HG03066 (cell line): ENCODE measurements around the gene LRRC36.
"Not testable (repeated sequence)": the region's sequence is repeated elsewhere in the genome, so short reads cannot be mapped to it uniquely, and the experiment has no call there.

Experiments used
- ATAC-seq: cut with Tn5 transposase; IDR thresholded peaks from one replicate; pipeline ENCODE4 v1.9.1; 2021; ENCODE audit warnings: low read depth; ENCODE audit not compliant: unreplicated experiment

LRRC36 gene

DNA sequence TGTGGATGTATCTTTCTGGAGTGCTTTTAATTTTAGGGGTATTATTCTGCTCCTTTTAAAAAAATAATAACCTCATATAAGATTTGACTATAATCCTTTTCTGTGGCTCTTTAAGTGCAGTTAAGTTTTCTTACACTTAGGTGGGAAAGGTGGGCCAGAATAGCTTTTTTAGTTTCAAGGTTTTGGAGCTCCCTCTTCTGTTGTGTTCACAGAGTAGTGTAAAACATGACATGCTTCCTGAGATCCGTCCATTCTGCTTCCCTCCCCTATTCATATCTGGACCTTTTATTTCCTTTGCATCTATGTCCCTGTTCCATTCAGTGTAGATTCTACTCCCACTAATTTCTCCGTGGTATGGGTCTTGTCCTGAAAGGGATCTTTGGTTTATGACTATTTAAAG, 12.8 kb downstream of the LRRC36 start:
- ATAC-seq: no peak

DNA sequence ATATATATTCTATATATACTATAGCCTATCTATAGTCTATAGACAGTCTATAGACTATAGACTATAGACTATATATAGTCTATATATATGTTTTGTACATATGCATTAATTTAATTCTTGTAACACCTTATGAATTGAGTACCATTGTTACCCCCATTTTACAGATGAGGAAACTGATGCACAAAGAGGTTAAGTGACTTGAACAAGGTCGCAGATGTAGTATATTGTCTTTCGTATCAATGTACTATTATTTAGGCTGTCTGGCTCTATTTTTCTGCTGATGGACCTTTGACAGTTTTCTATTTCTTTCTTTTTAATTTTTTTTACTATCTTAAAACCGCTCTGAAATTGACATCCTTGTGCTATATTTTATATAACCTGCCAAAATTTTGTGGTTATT, 14.6 kb downstream of the LRRC36 start:
- ATAC-seq: no peak

DNA sequence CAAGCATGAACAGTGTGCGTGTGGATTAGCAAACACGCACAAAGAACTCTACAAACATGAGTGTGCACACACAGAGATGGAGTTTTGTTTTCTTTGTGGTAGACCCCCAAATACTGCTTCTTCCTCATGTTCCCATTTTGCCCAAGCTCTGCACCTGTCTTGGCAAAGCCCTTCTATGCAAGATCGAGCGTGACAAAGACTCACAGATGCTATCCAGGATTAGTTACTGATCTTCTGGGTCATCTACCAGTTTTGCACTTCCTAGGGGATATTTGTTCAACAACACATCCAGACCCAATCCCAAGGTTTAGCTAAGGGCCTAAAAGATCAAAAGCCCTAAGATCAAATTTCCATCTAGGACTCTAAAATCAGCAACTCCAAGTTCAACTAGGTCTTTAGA, 16.0 kb downstream of the LRRC36 start:
- ATAC-seq: no peak

DNA sequence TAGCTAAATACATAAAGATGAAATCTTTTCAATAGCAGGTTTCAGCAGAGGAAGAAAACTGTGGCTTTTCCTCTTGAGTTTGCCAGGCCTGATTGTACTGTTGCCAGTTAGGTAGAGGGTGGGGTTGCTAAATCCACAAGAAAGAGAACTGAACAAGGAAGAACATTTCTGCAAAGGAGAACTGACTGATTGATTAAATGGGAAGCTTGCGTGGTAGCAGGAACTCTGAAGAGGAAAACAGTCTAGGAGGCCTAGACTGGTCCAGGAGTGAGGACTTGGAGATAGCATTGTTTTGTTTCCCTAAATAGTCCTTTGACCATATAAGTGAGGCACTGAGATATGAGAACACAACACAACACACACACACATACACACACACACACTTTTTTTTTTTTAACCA, 18.8 kb downstream of the LRRC36 start:
- no peak for ATAC-seq

DNA sequence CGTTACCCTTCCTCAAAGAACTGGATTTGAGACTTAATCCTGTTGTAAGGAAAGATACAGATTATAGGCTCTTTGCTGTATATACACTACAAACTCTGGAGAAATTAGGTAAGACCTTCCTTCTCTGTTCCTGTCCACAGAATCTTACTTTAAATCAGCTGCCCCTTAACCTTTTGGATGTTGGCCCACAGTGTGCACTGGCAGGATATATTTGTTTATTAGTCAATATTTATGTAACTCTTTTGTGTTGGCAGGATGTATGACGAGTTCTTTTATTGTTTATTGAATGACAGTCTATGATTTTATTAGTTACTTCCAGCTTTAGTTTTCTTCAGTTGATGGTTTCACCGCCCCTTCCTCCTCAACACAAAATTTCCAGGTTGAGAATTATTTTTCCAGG, 19.7 kb downstream of the LRRC36 start:
- no peak for ATAC-seq

DNA sequence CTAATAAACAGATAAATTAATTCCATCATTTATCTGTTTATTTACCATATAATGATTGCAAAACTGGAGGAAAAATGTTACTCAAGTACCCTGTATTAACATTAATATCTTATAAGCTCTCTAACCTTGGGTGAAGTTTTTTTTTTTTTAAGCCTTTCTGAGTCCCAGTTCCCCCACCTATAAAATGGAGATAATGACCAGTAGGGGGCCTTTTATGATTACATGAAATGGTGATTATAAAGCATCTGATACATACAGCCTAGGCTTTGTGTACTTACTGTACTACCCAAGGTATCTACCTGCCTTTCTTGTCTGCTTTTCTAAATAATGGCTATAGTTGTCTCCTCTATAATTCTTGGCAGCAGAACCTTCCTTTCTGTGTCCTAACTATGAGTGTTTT, 22.6 kb downstream of the LRRC36 start:
- ATAC-seq: no peak

DNA sequence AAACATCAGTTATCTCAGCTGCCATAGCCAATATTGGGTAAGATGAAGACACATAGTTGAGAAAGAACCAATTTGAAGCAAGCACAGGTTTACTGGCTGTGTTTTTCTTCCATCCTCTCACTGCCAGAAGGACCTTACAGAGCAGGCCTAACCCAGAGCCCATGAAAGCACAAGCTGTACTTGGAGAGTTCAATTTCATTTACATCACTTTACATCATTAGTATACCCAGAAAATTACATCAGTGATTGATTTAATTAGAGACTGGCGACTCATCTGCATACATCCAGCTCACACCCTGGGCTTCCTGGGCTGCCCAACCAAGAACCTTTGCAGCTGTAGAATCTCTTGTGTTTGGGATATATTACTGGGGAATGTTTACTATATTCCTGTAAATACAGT, 23.7 kb downstream of the LRRC36 start:
- ATAC-seq: no peak

DNA sequence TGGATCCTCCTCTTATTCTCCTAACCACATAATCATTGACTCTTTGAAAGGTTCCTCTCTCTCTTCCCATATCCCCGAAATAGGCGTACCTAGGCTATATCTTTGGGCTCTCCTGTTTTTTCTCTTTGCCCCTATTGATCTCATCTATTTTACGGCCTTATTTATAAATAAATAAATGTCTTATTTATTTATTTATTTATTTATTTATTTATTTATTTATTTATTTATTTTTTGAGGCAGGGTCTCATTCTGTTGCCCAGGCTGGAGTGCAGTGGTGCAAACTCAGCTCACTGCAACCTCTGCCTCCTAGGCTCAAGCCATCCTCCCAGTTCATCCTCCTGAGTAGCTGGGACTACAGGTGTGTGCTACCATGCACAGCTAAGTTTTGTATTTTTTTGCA, 25.8 kb downstream of the LRRC36 start:
- not testable (repeated sequence) for ATAC-seq

DNA sequence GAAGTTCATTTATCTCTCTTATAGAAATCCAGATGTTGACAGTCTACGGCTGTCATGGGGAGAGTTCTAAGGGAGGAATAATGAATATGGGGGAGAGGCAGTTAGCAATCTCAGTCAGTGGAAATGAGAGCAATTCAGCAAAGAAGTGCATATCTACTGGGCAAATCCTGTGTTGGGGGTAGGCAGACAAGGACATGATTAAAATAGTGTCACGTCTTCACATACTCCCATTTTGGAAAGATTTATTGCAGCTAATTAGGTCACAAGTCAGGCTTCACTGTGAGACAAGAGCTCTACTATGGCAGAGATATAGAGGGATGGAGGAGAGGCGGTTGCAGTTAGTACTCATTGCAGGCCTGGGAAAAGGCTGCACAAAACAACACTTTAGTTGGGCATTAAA, 29.8 kb downstream of the LRRC36 start:
- no peak for ATAC-seq

DNA sequence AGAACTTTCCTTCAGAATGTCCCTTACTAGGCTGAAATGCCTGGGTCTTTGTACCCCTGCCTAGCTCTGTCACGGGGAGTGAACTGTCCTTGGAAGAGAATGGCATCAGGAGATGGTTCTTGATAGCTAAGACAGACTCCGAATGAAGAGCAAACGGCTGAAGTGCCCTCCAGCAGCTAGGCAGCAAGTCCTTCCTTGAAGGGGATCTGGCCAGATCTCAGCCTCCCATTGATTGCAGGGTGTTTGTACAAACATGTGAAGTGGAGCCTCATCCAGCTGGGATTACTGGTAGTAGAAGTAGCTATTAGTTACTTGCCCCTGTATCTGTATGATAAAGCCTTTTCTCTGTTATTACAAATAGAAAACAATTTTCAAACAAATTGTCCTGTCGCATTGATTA, 30.9 kb downstream of the LRRC36 start:
- no peak for ATAC-seq

DNA sequence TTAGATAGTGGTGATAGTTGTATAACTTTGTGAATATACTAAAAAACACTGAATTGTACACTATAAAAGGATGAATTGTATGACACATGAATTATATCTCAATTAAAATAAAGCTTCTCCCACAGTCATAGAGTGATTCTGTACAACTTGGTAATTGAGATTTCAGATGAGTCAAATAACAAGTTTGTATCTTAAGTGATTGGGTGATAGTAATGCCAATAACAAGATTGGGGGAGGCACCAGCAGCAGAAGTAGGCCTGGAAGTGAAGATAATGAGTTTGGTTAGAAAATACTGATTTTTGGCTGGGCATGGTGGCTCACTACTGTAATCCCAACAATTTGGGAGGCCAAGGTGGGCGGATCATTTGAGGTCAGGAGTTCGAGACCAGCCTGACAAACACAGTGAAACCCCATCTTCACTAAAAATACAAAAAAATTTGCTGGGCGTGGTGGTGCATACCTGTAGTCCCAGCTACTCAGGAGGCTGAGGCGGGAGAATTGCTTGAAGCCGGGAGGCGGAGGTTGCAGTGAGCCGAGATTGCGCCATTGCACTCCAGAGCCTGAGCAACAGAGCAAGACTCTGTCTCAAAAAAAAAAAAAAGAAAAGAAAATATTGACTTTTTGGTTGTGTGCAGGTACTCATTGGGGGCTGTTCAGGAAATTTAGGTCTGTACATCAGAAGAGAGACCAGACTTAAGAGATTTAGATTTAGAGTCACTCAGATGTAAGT, 33.1 kb downstream of the LRRC36 start:
- not testable (repeated sequence) for ATAC-seq

DNA sequence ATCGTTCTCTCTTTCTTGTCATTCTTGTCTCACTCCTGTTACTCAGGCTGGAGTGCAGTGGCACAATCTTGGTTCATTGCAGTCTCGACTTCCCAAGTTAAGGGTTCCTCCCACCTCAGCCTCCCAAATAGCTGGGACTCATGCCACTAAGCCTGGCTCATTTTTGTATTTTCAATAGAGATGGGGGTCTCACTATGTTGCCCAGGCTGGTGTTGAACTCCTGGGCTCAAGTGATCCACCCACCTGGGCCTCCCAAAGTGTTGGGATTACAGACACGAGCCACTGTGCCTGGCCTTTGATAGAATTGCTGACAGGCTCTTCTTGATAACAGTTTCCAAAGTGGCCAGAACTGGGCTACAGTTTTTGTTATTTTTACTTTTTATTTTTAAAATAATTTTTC, 34.4 kb downstream of the LRRC36 start:
- no peak for ATAC-seq

DNA sequence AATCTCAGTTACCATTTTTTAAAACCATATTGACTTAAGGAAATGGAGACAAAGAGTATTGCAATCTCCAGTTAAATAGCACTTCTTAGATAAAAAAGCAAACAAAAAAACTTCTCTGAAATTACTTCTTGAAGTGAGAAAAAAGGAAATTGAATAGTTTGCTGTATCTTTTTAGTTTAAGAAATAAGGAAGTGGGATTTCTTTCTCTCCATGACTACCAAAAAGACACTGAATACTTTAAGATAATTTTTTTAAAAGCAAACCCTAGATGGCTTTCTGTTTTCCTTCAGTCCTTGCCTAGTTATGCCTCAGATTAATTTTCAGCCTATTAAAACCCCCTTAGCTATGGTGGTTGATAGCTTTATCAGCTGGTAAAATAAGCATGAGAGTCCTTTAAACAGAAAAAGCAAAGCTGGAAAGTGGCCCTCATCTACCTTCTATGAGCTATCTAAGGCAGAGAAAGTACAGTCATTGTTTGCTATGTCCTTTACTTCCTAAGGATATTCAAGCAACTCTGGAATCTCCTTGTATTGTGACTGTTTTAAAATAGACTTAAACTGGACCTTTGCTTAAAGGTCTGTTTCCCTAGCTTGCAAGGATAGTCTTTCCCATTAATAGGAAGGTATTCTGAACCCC, 38.1 kb downstream of the LRRC36 start:
- no peak for ATAC-seq

DNA sequence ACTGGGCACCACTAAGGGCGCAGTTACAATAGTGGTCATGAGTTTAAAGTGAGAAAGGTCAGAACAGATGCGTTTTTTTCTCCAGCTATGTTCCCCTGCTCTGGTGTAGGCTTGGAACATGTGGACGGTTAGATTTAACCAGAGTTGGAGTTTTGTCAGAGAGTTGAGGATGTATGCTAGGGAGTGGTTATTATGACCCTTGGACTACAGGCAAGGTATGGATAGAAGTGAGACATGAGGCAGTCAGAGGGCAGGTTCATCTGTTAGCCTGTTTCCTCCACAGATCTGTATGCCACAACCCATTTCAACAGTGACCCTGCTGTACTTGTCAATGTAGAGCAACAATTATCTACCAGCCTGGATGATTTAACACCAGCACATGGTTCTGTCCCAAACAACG, 44.0 kb downstream of the LRRC36 start:
- no peak for ATAC-seq

DNA sequence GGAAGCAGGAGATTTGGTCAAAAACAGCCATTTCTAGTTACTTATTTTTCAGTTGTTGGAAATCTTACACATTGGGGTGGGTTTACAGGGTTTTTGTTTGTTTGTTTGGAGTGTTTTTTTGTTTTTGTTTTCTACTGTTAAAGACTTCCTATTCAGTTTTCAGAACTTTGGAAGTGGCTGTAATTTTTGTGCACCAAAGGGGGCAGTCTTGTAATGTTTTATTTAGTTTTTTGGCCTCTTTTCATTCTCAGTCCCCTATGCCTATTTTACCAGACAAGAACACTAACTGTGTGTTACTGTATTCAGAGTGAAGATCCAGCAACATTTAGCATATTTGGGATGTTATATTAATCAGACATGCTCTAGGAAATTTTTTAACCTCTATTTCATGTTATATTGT, 46.0 kb downstream of the LRRC36 start:
- ATAC-seq: no peak

DNA sequence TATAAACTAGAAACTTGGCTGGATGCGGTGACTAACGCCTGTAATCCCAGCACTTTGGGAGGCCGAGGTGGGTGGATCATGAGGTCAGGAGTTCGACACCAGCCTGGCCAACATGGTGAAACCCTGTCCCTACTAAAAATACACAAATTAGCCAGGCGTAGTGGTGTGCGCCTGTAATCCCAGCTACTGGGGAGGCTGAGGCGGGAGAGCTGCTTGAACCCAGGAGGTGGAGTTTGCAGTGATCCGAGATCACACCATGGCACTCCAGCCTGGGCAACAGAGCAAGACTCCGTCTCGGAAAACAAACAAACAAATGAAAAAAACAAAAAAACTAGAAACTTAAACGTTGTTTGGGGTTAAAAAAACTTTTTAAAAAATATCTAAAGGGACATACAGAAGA, 49.4 kb downstream of the LRRC36 start:
- ATAC-seq: not testable (repeated sequence)

DNA sequence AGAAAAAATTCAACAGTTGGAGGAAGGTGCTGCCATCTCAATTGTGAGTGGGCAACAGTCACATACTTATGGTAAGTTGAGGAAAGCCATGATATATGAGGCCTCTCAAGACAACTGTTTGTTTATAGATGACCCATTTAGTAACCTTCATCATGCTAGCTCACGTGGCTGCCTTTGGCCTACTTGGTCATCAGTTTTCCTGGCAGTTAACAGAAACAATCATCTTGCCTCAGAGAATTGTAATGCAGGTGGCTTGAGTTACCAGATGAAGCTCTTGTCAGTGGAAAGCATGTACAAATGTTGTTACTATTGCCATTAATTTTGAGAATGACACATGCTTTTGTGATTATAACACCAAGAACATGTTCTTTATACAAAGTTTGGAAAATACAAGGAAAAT, 52.0 kb downstream of the LRRC36 start:
- ATAC-seq: no peak

DNA sequence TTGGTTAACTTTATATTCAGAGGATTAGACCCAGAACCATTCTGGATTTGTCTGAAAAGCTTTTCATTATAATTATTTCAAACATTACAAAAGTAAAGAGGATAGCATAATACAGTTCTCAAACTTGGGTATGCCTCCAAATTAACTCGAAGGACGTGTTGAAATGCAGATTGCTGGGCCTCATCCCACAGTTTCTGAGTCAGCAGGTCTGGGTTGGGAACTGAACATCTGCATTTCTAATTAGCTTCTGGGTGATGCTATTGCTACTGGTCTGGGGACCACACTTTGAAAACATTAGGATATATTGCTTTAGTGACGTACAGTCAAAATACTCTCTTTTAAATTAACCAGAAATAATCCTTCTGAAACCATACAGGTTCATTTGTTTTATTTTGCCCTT, 56.7 kb downstream of the LRRC36 start:
- no peak for ATAC-seq

DNA sequence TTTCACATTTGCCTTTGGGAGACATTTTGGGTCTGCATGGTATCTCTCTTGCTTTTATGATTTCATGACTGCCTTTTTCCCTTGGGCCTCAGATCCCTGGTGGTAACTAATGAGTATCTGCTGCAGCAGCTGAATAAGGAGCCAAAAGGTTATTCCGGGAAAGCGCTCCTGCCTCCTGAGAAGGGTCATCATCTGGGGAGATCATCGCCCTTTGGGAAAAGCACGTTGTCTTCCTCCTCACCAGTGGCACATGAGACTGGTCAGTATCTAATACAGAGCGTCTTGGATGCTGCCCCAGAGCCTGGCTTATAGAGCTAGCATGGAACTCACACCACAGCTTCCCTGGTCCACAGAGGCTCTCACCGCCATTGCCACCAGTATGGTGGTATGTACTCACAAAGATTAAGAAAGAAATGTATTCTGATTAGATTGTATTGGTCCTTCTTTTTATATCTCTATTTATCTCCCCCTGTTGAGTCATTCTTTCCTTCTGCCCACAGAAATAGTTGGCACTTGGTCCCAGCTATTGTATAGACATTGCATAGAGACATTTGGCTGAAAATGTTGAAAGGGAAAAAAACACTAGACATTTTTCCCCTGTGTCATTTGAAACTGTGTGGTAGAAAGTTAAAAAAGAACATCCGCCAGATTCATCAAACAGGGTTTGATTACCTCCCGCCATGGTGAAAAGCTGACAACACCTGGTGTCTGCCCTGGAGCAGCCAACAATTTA, 58.3 kb downstream of the LRRC36 start:
- no peak for ATAC-seq

DNA sequence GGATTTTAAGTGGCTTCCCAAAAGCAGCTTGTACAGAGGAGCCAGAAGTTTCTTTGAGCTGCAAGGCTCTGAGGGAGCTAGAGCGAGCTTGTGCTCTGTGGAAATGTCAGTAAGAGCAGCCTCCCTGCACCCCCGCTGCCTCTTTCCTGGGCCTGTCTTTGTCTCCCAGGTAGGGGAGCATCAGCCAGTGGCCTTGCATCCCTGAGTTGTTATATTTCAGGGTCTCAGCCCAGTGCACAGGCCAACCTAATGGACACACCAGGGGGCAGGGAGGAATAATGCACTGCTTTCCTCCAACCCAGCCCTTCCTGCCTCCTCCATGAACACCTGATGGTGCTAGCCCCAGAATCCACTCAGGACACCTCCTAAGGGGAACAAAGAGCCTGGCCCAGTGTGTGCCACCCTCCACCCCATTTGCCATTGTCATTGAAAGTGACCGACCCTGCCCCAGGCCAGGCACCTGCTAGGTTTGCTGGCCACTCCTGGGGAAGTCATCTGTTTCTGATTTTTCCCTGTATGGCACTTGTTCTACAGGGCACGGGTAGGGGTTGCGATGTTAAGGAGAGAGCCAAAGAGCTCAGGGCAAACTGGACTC, 60.3 kb downstream of the LRRC36 start:
- no peak for ATAC-seq

DNA sequence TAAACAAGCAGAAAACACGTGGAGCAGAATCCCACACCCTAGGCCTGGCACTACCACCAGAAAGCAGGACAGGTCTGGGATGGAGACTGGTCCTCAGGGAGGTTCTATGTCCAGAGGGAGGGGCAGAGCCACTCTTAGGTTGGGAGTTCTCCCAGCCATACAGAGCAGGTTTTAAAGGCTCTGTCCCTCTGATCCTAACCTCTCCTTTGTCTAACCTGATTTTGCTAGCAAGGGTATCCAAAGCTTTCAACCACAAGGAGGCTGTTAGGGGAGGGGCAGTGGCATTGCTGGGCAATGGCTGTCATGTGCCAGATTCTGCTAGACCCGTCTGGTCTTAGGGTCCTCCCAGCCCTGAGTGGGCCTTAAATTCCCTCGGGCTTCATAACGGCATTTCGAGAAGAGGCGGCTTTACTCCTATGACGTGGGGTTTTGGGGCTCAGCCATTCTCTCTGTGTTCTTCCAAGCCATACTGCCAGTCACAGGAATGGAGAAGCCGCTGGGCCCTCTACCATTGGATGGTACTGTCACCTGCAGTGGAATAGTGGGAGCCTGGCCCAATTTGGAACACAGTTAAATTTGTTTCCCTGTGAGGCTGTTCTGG, 61.0 kb downstream of the LRRC36 start:
- no peak for ATAC-seq
